Urothelium cell line (cell line): ENCODE data around the gene OR12D3.
"Not testable (repeated sequence)": the region's sequence is repeated elsewhere in the genome, so short reads cannot be mapped to it uniquely, and the experiment has no call there.

Experiments
- DNase-seq: peaks from one replicate; pipeline ENCODE4 v3.0.0; 2011; ENCODE audit warnings: low spot score, mixed read lengths
- FAIRE-seq: peaks from 2 replicates; lab custom pipeline; 2011; peaks lifted over from hg19 to GRCh38; lab: Jason Lieb, UNC

OR12D3 gene

GRCh38 chr6:29375191-29375590, at the start of gene OR12D3:
TSS of gene OR12D3 (minus strand) at chr6:29375291. CDS start at chr6:29375287, 4 bp downstream.
- FAIRE-seq, result no peak
- DNase-seq, result no peak

- DNase-seq, result no peak
- FAIRE-seq, result no peak
These were observed 49.5 kb upstream of the OR12D3 start for GRCh38 chr6:29424575-29424974.

- FAIRE-seq (no peak), DNase-seq (no peak)
These were observed 49.1 kb upstream of the OR12D3 start for GRCh38 chr6:29424168-29424567.

- no peak for FAIRE-seq
These were observed 44.4 kb upstream of the OR12D3 start for GRCh38 chr6:29419516-29419915.

GRCh38 chr6:29414588-29414987, 39.5 kb upstream of the OR12D3 start, which contains the start of gene OR12D1:
TSS of gene OR12D1 (plus strand) at chr6:29414928.
- FAIRE-seq (no peak), DNase-seq (no peak)

More at GRCh38 chr6:29419516-29419915, 44.4 kb upstream of the OR12D3 start:
- no peak for DNase-seq

GRCh38 chr6:29403801-29404200, 28.7 kb upstream of the OR12D3 start:
- no peak for DNase-seq
- no peak for FAIRE-seq

GRCh38 chr6:29399525-29399924, 24.4 kb upstream of the OR12D3 start:
- FAIRE-seq (no peak), DNase-seq (no peak)

- FAIRE-seq (no peak), DNase-seq (no peak)
These were observed 20.2 kb upstream of the OR12D3 start, which contains the start of gene OR12D2 for GRCh38 chr6:29395331-29395730. TSS of gene OR12D2 (plus strand) at chr6:29395631. CDS start at chr6:29396700, 1,069 bp downstream.

GRCh38 chr6:29388533-29388932, 13.4 kb upstream of the OR12D3 start:
- DNase-seq, result no peak
- no peak for FAIRE-seq

- FAIRE-seq, result no peak
- no peak for DNase-seq
These were observed 912 bp upstream of the OR12D3 start for GRCh38 chr6:29376003-29376402.

- no peak for DNase-seq
- no peak for FAIRE-seq
These were observed 6.3 kb downstream of the OR12D3 start, which contains the start of gene OR5V1 for GRCh38 chr6:29368765-29369164. TSS of gene OR5V1 (minus strand) at chr6:29368865. CDS start at chr6:29356195, 12,670 bp downstream.

- no peak for DNase-seq
- no peak for FAIRE-seq
These were observed 19.5 kb downstream of the OR12D3 start for GRCh38 chr6:29355603-29356002.

- FAIRE-seq (no peak), DNase-seq (no peak)
These were observed 20.1 kb downstream of the OR12D3 start for GRCh38 chr6:29354980-29355379.

GRCh38 chr6:29349348-29349747, 25.7 kb downstream of the OR12D3 start:
- not testable (repeated sequence) for FAIRE-seq, DNase-seq

- FAIRE-seq (no peak), DNase-seq (no peak)
These were observed 29.7 kb downstream of the OR12D3 start for GRCh38 chr6:29345380-29345779.

- DNase-seq, result no peak
- no peak for FAIRE-seq
These were observed 38.8 kb downstream of the OR12D3 start for GRCh38 chr6:29336269-29336668.

GRCh38 chr6:29332676-29333075, 42.4 kb downstream of the OR12D3 start:
- DNase-seq (no peak), FAIRE-seq (no peak)

GRCh38 chr6:29325777-29326176, 49.3 kb downstream of the OR12D3 start:
- FAIRE-seq, result no peak

More at GRCh38 chr6:29325777-29326176, 49.3 kb downstream of the OR12D3 start:
- no peak for DNase-seq
